ENCODE measurements around the gene SLC12A4. TPM values are rescaled to one million over a fixed set of nuclear protein-coding genes. Genes with fewer than 3 reads are reported as not detected.
"Not testable (repeated sequence)": the region's sequence is repeated elsewhere in the genome, so short reads cannot be mapped to it uniquely, and the experiment has no call there.

SLC12A4 gene
- total RNA-seq, 1 donor: 79.3 TPM

DNA sequence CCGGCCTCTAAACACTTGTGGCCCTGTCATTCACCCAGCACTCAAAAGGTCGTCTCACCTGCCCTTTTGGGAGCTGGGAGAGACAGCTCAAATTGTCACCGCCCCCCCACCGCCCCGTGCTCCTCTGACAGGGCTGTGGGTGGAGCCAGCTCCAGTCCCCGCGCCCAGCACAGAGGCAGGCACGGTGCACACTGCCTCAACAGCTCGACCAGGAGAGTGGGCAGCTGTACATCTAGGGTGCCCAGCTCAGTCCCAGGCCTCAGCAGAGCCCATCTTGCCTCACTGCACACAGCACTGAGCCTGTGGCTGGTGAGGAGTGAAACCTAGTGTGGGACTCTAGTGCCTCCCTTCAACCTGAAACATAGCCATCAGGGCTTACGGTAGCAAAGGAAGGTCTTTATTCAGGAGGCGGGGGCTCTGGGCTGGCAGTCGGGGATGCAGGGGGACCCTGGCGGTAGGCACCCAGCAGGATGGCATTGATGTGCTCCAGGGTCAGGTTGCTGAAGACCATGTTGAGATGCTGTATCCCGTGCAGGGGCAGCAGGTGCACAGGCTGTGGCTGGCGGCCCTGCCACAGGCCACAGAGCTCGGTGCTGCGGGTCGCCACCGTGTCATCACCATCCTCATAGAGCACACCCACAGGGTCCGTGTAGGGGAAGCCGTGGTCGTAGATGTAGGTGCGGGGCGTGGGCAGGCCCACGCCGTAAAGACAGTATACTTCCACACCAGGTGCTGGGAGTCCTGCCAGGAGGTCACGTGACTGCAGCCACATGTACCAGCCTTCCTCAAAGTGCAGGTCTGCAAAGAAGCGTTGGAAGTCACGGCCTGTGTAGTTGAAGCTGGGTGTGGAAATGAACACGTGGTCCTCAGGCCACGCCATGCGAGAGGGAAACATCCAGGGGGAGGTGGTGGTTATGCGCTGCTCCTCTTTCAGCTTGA, 28.7 kb downstream of the SLC12A4 start:
- Histone ChIP-seq H2AFZ (ENCODE audit: low read length) (no peak overlapping the region), H3K27ac (ENCODE audit: low read depth, low read length) (no peak overlapping the region), H3K4me3 (ENCODE audit: insufficient read depth, low read length) (no peak overlapping the region), H3K27me3 (ENCODE audit: insufficient read depth, low read length) (no peaks in the 10 kb centered on the region), H3K4me1 (ENCODE audit: insufficient read depth, low read length) (peaks cover 16% of the 10 kb centered on the region), H4K20me1 (ENCODE audit: insufficient read depth, low read length) (peaks cover 22% of the 10 kb centered on the region), H3K4me2 (ENCODE audit: insufficient read depth, low read length) (no peak overlapping the region), H3K36me3 (ENCODE audit: insufficient read depth, low read length) (peaks cover 58% of the 10 kb centered on the region), H3K9me3 (ENCODE audit: low read depth, low read length) (no peaks in the 10 kb centered on the region), H3K79me2 (ENCODE audit: insufficient read depth, low read length) (peaks cover 37% of the 10 kb centered on the region)
- peak; percentile 73 for DNase-seq (ENCODE audit: insufficient read length, low spot score, missing footprints)
- TF ChIP-seq, protein P1, sequence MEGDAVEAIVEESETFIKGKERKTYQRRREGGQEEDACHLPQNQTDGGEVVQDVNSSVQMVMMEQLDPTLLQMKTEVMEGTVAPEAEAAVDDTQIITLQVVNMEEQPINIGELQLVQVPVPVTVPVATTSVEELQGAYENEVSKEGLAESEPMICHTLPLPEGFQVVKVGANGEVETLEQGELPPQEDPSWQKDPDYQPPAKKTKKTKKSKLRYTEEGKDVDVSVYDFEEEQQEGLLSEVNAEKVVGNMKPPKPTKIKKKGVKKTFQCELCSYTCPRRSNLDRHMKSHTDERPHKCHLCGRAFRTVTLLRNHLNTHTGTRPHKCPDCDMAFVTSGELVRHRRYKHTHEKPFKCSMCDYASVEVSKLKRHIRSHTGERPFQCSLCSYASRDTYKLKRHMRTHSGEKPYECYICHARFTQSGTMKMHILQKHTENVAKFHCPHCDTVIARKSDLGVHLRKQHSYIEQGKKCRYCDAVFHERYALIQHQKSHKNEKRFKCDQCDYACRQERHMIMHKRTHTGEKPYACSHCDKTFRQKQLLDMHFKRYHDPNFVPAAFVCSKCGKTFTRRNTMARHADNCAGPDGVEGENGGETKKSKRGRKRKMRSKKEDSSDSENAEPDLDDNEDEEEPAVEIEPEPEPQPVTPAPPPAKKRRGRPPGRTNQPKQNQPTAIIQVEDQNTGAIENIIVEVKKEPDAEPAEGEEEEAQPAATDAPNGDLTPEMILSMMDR (IDR thresholded peaks at IDR 0.05; ENCODE audit: extremely low read depth, low read depth, low read length): no peak

DNA sequence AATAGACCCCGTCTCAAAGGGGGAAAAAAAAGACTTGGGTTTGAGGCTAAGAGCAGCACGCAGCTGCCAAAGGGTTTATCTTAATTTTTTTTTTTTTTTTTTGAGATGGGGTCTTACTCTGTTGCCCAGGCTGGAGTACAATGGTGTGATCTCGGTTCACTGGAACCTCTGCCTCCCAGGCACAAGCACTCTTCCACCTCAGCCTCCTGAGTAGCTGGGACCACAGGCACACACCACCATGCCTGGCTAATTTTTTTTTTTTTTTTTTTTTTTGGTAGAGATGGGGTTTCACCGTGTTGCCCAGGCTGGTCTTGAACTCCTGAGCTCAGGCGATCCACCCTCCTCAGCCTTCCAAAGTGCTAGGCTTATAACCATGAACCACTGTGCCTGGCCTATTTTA, 30.7 kb downstream of the SLC12A4 start:
- not testable (repeated sequence) for H3K4me3 ChIP-seq (ENCODE audit: insufficient read depth, low read length); H3K9me3 ChIP-seq (ENCODE audit: low read depth, low read length); H3K27ac ChIP-seq (ENCODE audit: low read depth, low read length); DNase-seq (ENCODE audit: insufficient read length, low spot score, missing footprints); H2AFZ ChIP-seq (ENCODE audit: low read length); H3K27me3 ChIP-seq (ENCODE audit: insufficient read depth, low read length)
- Histone ChIP-seq H3K4me2 (ENCODE audit: insufficient read depth, low read length) (peak overlapping the region; percentile 91), H3K36me3 (ENCODE audit: insufficient read depth, low read length) (peaks cover 43% of the 10 kb centered on the region), H3K4me1 (ENCODE audit: insufficient read depth, low read length) (peaks cover 21% of the 10 kb centered on the region), H3K79me2 (ENCODE audit: insufficient read depth, low read length) (peaks cover 35% of the 10 kb centered on the region), H4K20me1 (ENCODE audit: insufficient read depth, low read length) (peaks cover 15% of the 10 kb centered on the region)

DNA sequence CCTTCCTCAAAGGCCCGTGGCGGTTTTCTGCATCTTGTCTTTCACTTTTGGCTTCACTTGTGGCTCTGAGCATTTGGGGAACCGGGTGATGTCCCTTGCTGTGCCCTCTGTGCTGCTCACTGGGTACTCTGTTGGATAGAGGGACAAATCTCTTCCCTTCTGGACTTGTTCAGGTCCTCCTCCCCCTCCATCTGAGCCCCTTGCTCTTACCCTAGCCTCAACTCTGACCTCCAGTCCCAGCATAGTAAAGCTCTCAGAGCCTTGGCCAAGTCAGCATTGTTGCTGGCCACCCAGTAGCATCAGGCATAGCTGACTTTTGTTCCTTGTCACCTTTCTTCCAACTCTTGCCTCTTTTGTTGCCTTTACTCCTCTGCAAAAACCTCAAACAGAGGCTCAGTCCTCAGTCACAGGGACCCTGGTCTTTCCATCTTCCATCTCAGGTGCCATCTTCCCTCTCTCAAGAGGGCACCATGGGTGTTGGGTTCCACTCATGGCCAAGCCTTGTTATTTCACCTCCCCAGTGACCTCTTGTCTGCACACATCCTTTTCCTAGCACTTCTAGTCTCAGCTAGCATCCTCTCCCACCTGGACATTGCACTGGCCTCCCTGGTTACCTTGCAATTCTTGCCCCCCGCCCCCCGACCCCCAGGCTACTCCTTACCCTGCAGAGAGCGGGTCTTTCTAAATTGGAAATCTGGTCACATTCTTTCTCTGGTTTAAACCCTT, 31.4 kb downstream of the SLC12A4 start:
- Histone ChIP-seq H3K4me2 (ENCODE audit: insufficient read depth, low read length) (peak overlapping the region; percentile 91), H3K9me3 (ENCODE audit: low read depth, low read length) (no peaks in the 10 kb centered on the region), H3K27ac (ENCODE audit: low read depth, low read length) (peak overlapping the region; percentile 38), H3K27me3 (ENCODE audit: insufficient read depth, low read length) (no peaks in the 10 kb centered on the region), H3K4me1 (ENCODE audit: insufficient read depth, low read length) (peaks cover 21% of the 10 kb centered on the region), H3K79me2 (ENCODE audit: insufficient read depth, low read length) (peaks cover 33% of the 10 kb centered on the region), H3K4me3 (ENCODE audit: insufficient read depth, low read length) (peak overlapping the region; percentile 100), H3K36me3 (ENCODE audit: insufficient read depth, low read length) (peaks cover 36% of the 10 kb centered on the region), H4K20me1 (ENCODE audit: insufficient read depth, low read length) (peaks cover 12% of the 10 kb centered on the region), H2AFZ (ENCODE audit: low read length) (no peak overlapping the region)
- TF ChIP-seq, protein P1 (IDR thresholded peaks at IDR 0.05; ENCODE audit: extremely low read depth, low read depth, low read length): no peak
- DNase-seq (ENCODE audit: insufficient read length, low spot score, missing footprints): peak; percentile 84

DNA sequence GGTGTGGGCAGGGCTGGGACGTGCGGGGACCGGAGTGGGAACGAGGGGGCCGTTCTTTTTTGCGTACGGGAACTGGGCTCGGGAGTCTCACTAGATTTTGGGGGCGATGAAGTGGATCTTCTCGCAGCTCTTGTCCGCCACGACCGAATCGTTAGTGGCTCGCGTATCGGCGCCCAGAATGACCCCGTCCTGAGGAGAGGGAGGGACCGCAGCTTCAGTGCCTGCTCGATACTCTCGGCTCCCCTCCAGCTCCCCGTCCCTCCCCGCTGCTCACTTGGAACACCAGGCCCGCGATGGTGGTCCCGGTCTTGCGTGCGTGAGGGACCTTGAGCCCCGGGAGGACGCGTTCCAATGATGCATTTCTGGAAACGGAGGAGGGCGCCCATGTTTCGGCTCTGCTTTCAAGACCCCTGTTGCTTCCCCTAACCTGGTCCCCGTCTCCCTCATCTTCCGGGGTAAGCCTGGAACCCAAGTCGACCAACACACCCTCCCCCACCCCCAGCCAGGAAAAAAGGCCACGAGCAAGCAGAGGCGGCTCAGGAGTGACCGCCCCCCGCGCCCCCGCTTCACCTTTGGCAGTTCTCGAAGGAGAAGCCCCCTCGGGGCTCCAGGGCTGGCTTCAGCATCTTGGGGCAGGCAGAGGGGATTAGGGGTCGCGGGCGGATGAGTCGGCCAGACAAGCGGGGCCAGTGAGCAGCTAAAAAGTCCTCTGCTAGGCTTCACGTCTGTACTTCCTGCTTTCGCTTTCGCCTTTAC, 32.1 kb downstream of the SLC12A4 start, which contains the start of gene PSMB10:
Gene PSMB10, minus strand, starts transcription at position 727 of the 756 bp plus-strand sequence. Its CDS starts 101 bp downstream, at position 626.
- TF ChIP-seq, protein P1 (IDR thresholded peaks at IDR 0.05; ENCODE audit: extremely low read depth, low read depth, low read length): no peak
- no peaks in the 10 kb centered on the region for H3K9me3 ChIP-seq (ENCODE audit: low read depth, low read length)
- peak within 1 kb of the TSS; percentile 100 for H3K4me3 ChIP-seq (ENCODE audit: insufficient read depth, low read length)
- peaks cover 30% of the 10 kb centered on the region for H3K36me3 ChIP-seq (ENCODE audit: insufficient read depth, low read length)
- peak; percentile 95 for DNase-seq (ENCODE audit: insufficient read length, low spot score, missing footprints)
- H4K20me1 ChIP-seq (ENCODE audit: insufficient read depth, low read length): peaks cover 7% of the 10 kb centered on the region
- peak within 1 kb of the TSS; percentile 83 for H2AFZ ChIP-seq (ENCODE audit: low read length)
- H3K4me2 ChIP-seq (ENCODE audit: insufficient read depth, low read length): peak within 1 kb of the TSS; percentile 91
- peaks cover 30% of the 10 kb centered on the region for H3K79me2 ChIP-seq (ENCODE audit: insufficient read depth, low read length)
- peak within 1 kb of the TSS; percentile 38 for H3K27ac ChIP-seq (ENCODE audit: low read depth, low read length)
- no peaks in the 10 kb centered on the region for H3K27me3 ChIP-seq (ENCODE audit: insufficient read depth, low read length)
- H3K4me1 ChIP-seq (ENCODE audit: insufficient read depth, low read length): peaks cover 21% of the 10 kb centered on the region

Measured in osteoblast (primary cell).